HG02973 (cell line): ENCODE data around the gene LIPT2.

ENCODE experiments used
- ATAC-seq: cut with Tn5 transposase; IDR thresholded peaks from one replicate; pipeline ENCODE4 v1.9.1; 2021; ENCODE audit warnings: moderate library complexity; ENCODE audit not compliant: unreplicated experiment

LIPT2 gene

GRCh38 chr11:74466916-74467885 lies 26.3 kb downstream of the LIPT2 start, which contains the start of gene KCNE3:
KCNE3 (minus strand) TSS chr11:74467549; CDS start chr11:74457563, 9,986 bp downstream.
- ATAC-seq: no peak

- ATAC-seq: no peak
These were observed 28.2 kb downstream of the LIPT2 start for GRCh38 chr11:74465291-74465708.

- no peak for ATAC-seq
These were observed 28.8 kb downstream of the LIPT2 start for GRCh38 chr11:74464746-74465145.

- no peak for ATAC-seq
These were observed 30.3 kb downstream of the LIPT2 start for GRCh38 chr11:74463216-74463615.

GRCh38 chr11:74462631-74463030 lies 30.9 kb downstream of the LIPT2 start:
- ATAC-seq: no peak

- no peak for ATAC-seq
These were observed 31.5 kb downstream of the LIPT2 start for GRCh38 chr11:74462009-74462408.

GRCh38 chr11:74460481-74461154 lies 32.9 kb downstream of the LIPT2 start:
- no peak for ATAC-seq

- ATAC-seq: no peak
These were observed 33.5 kb downstream of the LIPT2 start for GRCh38 chr11:74460065-74460464.

- no peak for ATAC-seq
These were observed 33.9 kb downstream of the LIPT2 start for GRCh38 chr11:74459584-74459983.

- no peak for ATAC-seq
These were observed 36.2 kb downstream of the LIPT2 start for GRCh38 chr11:74457356-74457755.

GRCh38 chr11:74453373-74453975 lies 40.0 kb downstream of the LIPT2 start:
- ATAC-seq: no peak

GRCh38 chr11:74452366-74452765 lies 41.2 kb downstream of the LIPT2 start:
- ATAC-seq: no peak

- no peak for ATAC-seq
These were observed 43.2 kb downstream of the LIPT2 start for GRCh38 chr11:74450318-74450717.

GRCh38 chr11:74449369-74449931 lies 44.1 kb downstream of the LIPT2 start:
- peak; percentile 59 for ATAC-seq

- no peak for ATAC-seq
These were observed 45.8 kb downstream of the LIPT2 start for GRCh38 chr11:74447720-74448119.

- ATAC-seq: no peak
These were observed 47.0 kb downstream of the LIPT2 start for GRCh38 chr11:74446532-74446938.

- ATAC-seq: no peak
These were observed 49.2 kb downstream of the LIPT2 start for GRCh38 chr11:74444173-74444826.

- ATAC-seq: no peak
These were observed 50.3 kb downstream of the LIPT2 start for GRCh38 chr11:74443071-74443864.

- no peak for ATAC-seq
These were observed 50.9 kb downstream of the LIPT2 start for GRCh38 chr11:74442636-74443035.
